Brain microvascular endothelial cell (primary cell): ENCODE results near the gene MBOAT2.

Experiments
- DNase-seq: peaks from one replicate; pipeline ENCODE4 v3.0.0-alpha.2; 2020
- H3K27ac ChIP-seq: fragments of 250-450 bp; sonication (Bioruptor Pico); 2 replicates; pipeline ENCODE4 v1.5.1; 2020; ENCODE audit warnings: mild to moderate bottlenecking, moderate library complexity
- H3K27me3 ChIP-seq: fragments of 250-450 bp; sonication (Bioruptor Pico); replicated peaks from 2 replicates; pipeline ENCODE4 v1.5.1; 2020; ENCODE audit warnings: mild to moderate bottlenecking
- H3K36me3 ChIP-seq: fragments of 250-450 bp; sonication (Bioruptor Pico); replicated peaks from 2 replicates; pipeline ENCODE4 v1.5.1; 2020; ENCODE audit warnings: mild to moderate bottlenecking
- H3K4me3 ChIP-seq: 2 replicates; pipeline ENCODE4 v1.5.1; 2011; ENCODE audit warnings: low read depth, mild to moderate bottlenecking, control low read depth, low read length, moderate library complexity
- in situ Hi-C: cut with HindIII; loops from 2 replicates; pipeline ENCODE4 v1.10.0; 2017; ENCODE audit warnings: low sequenced_read_pairs, low pct_ligation_motif_present
- TF ChIP-seq, protein P1 (sequence below): IDR thresholded peaks from 2 replicates; pipeline ENCODE4 v1.5.1; 2011; ENCODE audit warnings: low read depth, mild to moderate bottlenecking, moderate library complexity, low read length, control low read depth, inconsistent platforms; ENCODE audit errors: missing control alignments

MBOAT2 gene

DNA sequence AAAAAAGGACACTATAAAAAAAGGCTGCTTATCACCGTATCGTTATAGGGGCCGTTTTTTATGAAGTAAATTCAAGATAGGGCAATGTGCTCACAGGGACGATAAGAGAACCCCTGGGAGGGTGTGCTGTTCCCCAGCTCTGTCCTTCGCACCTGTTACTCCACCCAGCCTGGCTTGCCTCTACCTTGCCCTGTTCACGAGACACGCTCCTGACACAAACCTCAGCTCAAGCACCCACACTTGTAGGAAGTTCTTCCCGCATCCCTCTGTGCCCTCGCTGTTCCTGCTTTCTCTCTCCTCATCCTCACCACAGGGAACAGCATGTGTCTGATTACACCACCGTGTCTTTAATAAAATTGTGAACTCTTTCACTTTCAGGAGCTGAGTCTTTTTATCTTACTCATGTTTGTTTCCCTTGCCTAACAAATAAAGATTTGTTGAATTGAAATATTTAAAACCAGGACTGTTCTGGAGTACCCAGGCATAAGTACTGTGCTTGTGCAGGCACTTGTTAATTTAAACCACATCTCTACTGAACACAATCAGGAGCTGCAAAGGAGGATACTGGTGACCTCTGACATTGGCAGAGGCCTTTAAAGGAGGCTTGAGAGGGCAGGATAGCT lies 140.0 kb downstream of the MBOAT2 start:
- H3K27me3 ChIP-seq, result no peaks in the 10 kb centered on the region
- in situ Hi-C loops, result no loop called here
- H3K36me3 ChIP-seq, result peaks cover 2% of the 10 kb centered on the region
- H3K4me3 ChIP-seq, result no peak overlapping the region
- TF ChIP-seq, protein P1, sequence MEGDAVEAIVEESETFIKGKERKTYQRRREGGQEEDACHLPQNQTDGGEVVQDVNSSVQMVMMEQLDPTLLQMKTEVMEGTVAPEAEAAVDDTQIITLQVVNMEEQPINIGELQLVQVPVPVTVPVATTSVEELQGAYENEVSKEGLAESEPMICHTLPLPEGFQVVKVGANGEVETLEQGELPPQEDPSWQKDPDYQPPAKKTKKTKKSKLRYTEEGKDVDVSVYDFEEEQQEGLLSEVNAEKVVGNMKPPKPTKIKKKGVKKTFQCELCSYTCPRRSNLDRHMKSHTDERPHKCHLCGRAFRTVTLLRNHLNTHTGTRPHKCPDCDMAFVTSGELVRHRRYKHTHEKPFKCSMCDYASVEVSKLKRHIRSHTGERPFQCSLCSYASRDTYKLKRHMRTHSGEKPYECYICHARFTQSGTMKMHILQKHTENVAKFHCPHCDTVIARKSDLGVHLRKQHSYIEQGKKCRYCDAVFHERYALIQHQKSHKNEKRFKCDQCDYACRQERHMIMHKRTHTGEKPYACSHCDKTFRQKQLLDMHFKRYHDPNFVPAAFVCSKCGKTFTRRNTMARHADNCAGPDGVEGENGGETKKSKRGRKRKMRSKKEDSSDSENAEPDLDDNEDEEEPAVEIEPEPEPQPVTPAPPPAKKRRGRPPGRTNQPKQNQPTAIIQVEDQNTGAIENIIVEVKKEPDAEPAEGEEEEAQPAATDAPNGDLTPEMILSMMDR, result no peak
- no peak for DNase-seq
- no peak overlapping the region for H3K27ac ChIP-seq

DNA sequence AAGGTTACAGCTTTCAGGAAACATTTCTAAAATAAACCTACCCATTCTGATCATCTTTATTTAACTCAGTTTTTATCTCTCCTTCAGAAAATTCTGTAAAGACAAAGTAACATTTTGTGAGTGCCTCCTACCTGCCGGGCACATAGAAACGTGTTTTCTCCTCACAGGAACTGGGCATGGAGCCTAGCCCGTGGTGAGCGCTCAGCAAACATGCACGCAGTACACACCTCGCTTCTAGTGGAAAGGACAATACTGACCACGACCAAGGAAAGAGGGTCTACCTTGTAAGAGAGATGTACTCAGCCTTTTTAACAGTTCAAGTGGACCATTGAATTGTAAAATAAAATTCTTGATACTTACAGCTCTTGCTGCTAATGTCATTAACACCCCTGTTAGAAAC lies 141.3 kb downstream of the MBOAT2 start:
- in situ Hi-C loops, result no loop called here
- TF ChIP-seq, protein P1, result no peak
- Histone ChIP-seq H3K27ac (no peak overlapping the region), H3K4me3 (no peak overlapping the region), H3K36me3 (peaks cover 4% of the 10 kb centered on the region), H3K27me3 (no peaks in the 10 kb centered on the region)
- no peak for DNase-seq

DNA sequence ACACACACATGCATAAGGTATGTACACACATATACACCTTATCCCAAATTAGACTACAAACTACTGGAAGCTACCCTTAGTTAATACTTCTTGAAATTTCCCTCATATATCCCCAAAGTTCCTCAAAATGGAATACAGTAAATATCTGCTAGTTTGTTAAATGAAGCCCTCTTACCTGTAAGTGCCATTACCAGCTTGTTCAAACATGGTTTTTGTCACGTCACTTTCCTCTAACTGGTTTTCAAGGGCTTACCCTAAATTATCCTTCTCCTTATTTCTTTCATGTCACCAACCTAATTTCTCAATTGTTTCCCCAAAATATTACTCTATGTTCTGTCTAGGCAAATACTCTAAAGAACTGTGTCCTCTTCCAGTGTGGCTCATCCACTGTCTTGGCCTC lies 141.7 kb downstream of the MBOAT2 start:
- no peak overlapping the region for H3K27ac ChIP-seq
- H3K27me3 ChIP-seq, result no peaks in the 10 kb centered on the region
- in situ Hi-C loops, result no loop called here
- DNase-seq, result no peak
- TF ChIP-seq, protein P1, result no peak
- H3K36me3 ChIP-seq, result peaks cover 4% of the 10 kb centered on the region
- H3K4me3 ChIP-seq, result no peak overlapping the region

DNA sequence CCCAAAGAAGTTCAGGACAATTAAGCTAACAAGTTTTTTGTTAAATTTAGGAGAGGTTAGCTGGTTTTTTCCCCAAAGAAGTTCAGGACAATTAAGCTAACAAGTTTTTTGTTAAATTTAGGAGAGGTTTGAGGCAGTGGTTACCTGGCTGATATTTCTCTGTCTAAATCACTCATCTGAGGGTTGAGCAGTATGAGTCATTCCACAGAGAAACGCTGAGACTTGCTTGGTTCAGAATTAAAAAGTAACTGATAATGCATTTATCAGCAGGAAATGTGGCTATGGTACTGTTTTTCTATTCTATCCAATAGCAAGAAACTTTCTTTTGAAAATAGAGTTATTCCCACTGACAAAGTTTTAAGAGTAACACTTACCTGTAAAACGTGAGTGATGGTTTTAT lies 143.2 kb downstream of the MBOAT2 start:
- Histone ChIP-seq H3K27me3 (no peaks in the 10 kb centered on the region), H3K36me3 (peaks cover 4% of the 10 kb centered on the region), H3K27ac (no peak overlapping the region), H3K4me3 (no peak overlapping the region)
- TF ChIP-seq, protein P1, result no peak
- in situ Hi-C loops, result no loop called here
- no peak for DNase-seq

DNA sequence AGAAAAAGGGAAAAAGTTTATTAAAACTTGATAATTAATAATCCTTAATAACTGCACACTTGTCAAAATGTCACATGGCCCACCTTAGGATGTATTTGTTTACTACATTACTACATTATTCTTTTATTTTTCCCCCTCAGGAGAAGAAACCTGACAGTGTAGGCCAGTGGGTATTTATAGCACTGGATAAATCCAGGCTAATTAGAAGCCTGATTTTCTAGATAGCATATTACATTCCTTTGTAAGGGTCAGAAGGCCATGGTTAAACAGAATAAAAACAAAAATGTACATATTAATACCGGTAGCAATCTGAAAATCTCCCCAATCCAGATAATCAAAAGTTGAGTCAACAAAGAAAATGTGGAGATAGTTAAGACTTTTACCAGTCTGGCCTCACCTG lies 144.6 kb downstream of the MBOAT2 start:
- no peak overlapping the region for H3K4me3 ChIP-seq
- DNase-seq, result no peak
- no peak overlapping the region for H3K27ac ChIP-seq
- peaks cover 4% of the 10 kb centered on the region for H3K36me3 ChIP-seq
- no peaks in the 10 kb centered on the region for H3K27me3 ChIP-seq
- TF ChIP-seq, protein P1, result no peak
- in situ Hi-C loops, result no loop called here

DNA sequence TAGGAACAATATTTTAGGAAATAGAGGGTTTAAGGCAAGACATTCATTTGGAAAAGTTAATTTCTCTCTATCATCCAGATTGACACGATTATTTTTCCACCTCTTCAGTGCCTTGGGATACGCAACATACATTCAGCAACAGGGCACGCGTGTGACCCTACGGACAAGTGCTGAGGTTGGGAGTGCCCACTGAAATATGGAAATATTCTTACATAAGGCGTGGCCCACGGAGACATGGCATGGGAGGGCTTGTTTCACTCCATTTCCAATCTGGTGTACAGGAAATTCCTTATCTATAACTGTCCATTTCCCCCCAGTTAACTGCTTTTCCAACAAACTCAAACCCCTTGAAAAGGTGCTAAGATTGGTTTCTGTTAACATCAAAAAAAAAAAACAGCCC lies 145.2 kb downstream of the MBOAT2 start:
- H3K4me3 ChIP-seq, result no peak overlapping the region
- TF ChIP-seq, protein P1, result no peak
- in situ Hi-C loops, result no loop called here
- no peaks in the 10 kb centered on the region for H3K27me3 ChIP-seq
- H3K36me3 ChIP-seq, result peaks cover 2% of the 10 kb centered on the region
- no peak overlapping the region for H3K27ac ChIP-seq
- DNase-seq, result no peak
